NCI-H1694 (cell line): Measurements from ENCODE around the gene BMS1.
A peak's percentile ranks its signal among the peaks of the same experiment; 100 is the strongest.
"Not testable (repeated sequence)": the region's sequence is repeated elsewhere in the genome, so short reads cannot be mapped to it uniquely, and the experiment has no call there.

Experiments
- DNase-seq: peaks from one replicate; lab custom pipeline; 2025; lab: John Stamatoyannopoulos, UW

The BMS1 gene

DNA sequence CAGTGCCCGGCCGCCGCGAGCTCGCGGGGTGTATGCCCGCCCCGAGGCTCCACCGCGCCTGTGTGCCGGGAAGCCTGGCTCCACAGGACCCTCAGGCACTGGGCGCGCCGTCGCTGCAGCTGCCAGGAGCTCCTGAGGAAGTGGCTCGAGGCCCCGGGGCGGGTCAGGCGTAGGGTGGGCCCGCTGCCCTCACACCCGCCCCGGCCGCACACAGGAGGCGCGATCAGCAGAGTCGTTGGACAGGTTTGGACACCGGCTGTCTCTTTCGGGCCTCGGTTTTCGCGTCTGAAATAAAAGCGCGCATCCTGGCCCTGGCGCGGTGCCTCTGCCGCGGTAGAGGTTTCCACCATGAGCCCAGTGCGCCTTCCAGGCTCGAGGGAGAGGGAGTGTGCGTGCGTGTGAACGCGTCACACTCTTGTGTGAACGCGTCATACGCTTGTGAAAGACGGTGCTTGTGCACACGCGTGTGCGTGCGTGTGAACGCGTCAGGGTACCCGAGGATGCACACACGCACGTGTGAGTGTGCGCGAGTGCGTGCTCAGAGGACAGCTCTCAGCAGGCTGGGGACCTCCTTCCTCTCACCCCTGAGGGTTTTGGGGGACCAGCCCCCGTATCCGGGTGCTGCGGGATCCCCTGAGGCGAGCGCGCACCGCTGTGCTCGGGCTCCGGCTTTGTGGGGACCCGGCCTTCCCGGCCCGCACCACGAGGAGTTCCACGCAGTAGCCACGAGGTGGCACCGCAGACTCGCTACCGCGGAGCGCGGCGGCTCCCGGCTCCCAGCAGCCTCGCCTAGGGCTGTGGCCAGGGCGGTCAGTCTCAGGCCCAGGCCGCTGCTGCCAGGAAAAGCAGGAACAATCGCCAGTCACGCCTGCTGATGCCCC lies 83.8 kb downstream of the BMS1 start:
- DNase-seq: peak; percentile 6

DNA sequence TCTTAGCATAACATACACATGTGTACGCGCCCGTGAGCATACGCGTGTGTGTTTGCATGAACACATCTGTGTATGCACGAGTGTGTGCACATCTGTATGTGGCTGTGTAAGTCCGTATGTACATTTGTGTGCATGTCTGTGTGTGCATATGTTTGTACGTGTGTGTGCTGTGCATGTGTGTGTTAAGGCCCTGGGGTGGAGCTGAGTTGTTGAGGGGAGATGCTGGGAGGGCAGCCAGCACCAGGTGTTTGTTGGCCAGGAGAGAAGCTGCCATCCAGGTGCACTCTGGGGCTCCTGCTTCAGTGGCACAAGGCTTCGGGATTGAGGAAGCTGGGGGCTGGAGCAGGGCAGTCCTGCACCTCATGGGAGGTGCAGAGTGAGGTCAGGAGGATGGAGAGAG lies 85.0 kb downstream of the BMS1 start:
- DNase-seq: no peak

GRCh38 chr10:42868530-42868929 lies 85.9 kb downstream of the BMS1 start:
- no peak for DNase-seq

DNA sequence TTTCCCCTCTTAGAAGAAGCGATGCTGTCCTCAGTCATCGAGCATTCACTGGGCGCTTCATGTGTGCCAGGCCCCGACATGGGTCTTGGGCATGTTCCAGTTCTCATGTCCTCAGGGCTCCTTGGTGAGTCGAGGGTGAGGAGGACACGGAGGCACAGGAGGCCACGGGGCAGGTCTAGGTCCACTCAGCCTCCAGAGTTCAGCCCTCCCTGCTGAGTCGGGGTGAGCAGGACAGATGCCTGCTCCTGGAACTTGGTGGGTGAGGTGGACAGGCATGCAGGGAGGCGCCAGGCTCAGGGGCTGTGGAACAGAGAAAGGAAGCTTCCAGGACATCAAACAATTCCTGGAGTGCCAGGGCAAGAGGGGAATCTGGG lies 87.4 kb downstream of the BMS1 start:
- no peak for DNase-seq

DNA sequence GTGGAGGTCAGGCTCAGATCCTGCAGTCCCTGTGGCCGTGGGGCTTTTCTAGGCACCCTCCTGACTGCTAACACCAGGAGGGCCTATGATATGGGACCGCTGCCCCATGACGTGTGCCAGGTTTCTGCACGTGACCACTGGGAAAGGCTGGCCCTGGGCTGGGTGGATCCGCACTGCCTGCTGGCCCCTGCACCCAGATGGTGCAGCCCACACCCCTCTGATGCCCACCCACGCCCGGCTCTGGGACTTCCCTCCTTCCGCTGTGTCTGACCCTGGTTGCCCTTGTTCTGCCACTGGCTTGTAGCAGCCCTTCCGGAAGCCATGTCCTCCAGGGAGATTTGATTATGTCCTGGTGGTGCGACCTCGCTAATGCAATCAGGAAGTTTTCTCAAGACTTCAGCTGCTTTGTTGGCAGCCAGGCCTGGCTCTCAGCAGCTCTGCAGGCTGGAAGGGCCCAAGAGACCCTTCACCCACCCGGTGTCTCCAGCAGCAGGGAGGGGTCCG lies 88.6 kb downstream of the BMS1 start:
- not testable (repeated sequence) for DNase-seq

DNA sequence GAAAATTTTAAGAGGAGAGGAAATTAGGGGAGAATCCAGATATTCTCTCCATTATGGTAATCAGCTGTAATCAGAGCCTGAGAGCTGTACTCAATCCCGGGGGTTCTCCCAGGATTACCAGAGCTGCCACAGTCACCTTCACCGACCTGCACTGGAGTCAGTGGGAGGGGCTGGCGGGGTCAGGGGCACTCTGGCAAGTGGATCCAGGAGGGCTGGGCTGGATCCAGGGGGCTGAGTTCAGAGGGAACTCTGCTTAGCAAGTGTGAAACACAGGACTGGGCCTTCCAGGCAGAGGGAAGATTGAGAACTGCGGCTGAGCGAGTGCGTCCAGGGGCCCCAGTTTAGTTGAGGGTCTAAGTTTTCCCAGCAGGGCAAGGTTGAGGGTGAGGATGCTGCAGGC lies 89.2 kb downstream of the BMS1 start:
- DNase-seq: no peak

GRCh38 chr10:42872865-42873435 lies 90.4 kb downstream of the BMS1 start:
- no peak for DNase-seq

GRCh38 chr10:42874713-42875387 lies 92.3 kb downstream of the BMS1 start:
- DNase-seq: no peak

DNA sequence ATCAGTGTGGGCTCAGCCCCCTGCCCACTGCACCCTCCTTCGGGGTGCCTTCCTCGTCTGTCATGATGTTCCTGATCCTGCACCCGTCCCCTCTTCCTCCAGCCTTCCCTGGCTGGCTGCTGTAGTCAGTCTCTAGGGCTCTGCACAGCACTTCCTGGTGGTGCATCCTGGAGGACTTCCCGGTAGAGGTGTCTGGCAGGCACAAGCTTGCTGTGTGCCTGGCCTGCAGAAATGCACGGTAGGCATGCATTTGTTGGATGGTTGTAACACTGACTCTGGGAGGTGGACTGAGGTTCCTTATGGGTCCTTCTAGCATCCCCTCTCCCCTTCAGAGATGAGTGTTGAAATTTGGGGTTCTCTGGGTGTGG lies 92.8 kb downstream of the BMS1 start:
- DNase-seq: no peak

DNA sequence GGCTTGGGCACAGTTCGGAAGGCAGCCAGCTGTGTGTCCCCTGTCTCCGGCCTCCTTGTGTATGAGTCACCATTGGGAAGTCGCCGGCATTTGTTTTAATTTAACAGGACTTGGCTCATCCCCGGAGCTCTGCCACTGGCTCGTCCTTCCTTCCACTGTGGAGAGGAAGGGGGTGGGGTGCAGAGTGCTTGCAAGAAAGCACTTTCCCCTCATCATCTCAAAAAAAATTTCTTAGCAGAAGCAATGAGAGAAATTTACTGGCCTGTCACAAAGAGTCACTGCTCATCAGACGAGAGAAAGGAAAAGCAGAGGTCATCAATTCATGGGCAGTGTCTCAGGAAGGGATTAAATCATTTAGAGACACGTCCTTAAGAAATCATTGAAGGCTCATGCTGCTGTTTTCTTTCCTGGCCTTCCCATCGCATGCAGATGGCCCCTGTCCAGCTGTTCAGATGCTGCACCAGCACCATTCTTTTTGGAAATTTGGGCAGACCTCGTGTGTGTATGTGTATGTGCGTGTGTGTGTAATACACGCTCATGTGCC lies 93.3 kb downstream of the BMS1 start:
- DNase-seq: no peak

GRCh38 chr10:42876476-42876875 lies 93.9 kb downstream of the BMS1 start:
- DNase-seq: no peak

- no peak for DNase-seq
These were observed 94.3 kb downstream of the BMS1 start for GRCh38 chr10:42876945-42877344.

GRCh38 chr10:42877496-42878030 lies 95.0 kb downstream of the BMS1 start:
- DNase-seq: no peak

- no peak for DNase-seq
These were observed 95.7 kb downstream of the BMS1 start for GRCh38 chr10:42878134-42878820.

DNA sequence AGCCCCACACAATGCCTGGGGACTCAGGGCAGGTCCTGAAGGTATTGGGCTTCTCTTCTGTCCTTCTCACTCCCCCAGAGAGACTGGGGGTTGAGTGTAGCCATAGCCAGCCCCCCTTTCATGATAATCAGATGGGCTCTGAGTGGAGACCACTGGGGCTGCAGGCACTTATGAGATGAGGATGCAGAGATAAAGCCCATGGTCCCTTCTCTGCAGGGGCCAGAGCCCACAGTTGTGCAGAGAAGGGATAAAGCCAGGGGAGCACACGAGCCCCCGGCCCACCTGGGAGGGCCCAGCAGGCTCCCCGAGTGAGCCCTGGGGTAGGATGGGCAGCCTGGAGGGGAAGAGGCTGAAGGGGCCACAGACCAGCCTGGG lies 96.2 kb downstream of the BMS1 start:
- no peak for DNase-seq

DNA sequence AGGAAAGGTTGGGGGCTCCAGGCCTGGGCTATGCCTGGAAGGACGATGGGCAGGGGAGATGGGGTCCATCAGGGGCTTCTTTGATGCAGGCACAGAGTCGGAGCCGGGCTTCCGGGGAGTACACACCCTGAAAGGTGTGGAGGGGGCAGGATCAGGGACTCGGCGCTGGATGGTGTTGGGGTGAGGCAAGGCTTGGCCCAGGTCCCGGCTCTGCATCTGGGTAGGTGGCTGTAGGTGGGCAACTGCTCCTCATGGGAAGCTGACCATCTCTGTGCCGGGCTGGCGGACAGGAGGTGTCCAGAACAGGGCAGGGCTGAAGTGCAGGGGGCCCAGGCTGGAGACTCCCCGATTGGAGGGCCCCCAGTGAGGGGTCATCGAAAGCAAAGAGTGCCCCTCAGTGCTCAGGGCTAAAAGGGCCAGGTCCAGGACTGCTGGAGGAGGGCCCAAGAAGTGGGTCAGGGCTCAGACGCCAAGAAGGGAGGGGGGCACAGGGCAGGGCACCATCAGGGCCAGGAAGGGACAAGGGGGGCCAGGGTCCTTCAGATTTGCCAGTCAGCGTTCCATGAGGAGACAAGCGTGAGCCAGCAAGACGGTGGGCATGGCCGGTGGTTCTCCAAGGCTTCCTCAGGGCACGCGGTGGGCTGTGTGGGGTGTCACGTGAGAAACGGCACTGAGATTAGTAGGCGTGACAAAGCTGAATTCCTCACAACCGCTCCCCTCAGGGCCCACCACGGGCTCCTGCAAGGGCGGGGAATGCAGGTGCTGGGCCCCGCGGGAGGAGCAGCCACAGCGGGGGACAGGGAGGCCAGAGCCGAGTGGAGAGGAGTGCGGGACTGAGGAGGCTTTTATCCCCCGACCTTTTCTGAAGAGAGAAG lies 97.0 kb downstream of the BMS1 start:
- no peak for DNase-seq

DNA sequence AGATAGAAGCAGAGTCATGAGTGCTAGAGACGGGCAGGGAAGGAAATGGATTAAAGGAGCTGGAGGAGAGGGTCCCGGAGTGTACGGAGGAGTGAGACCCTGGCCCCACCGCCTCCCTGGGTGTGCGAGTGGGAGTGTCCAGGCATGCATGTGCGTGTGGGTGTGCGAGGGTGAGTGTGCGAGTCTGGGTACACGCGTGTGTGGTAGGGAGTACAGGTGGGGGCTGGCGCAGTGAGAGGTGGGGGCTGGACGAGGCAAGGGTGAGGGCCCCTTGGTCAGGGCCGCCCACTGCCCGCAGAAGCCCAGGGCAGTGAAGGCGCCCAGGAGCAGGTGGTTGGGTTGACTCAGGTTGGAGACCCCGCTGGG lies 97.6 kb downstream of the BMS1 start:
- no peak for DNase-seq

DNA sequence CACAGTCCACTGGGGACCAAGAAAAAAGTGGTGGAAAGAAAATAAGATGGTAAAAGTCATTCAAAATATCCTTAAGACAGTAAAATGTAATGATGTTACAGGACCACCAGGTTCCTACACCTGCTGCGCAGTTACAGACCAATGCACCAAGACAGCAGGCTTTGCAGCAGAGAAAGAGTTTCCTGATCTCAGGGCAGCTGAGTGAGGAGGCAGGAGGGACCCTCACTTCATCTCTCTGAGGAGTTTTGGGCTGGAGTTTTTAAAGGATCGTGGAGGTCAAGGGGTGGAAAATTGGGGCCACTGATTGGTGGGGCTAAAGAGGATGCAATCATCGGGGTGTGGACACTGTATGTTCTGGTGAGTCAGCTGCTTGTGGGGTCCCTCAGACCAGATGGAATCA lies 100.0 kb downstream of the BMS1 start:
- DNase-seq: no peak
